Hematopoietic multipotent progenitor cell (in vitro differentiated cells): Measurements from ENCODE around the gene ATP8A2. TPM values are rescaled to one million over a fixed set of nuclear protein-coding genes. Genes with fewer than 3 reads are reported as not detected.

Experiments used
- small RNA-seq: library from RNA; depleted of rRNA; stranded (forward); fragments of <200 nt; gene quantifications from one replicate; pipeline ENCODE3, GENCODE V24; 2012
- total RNA-seq: library from RNA; depleted of rRNA; stranded (reverse); fragments of >200 nt; gene quantifications from one replicate; pipeline ENCODE4 v1.2.3, GENCODE V29; 2012

The ATP8A2 gene
- total RNA-seq, 1 donor: under 0.01 TPM

Small RNA genes within 50 kb of the gene (small RNA-seq; reads per million reads assigned to genes)
- not detected for gene RN7SL741P
- not detected for gene RNU6-78P
- not detected for gene RNY1P3

Other genes starting within 250 kb of the ATP8A2 start
- under 0.01 TPM for gene AMER2, start 199.7 kb upstream of the ATP8A2 start, total RNA-seq
- gene MTMR6, start 84.5 kb upstream of the ATP8A2 start, total RNA-seq: 6.2 TPM
- 44.2 TPM for gene NUP58, start 70.3 kb upstream of the ATP8A2 start, total RNA-seq